ENCODE results near the gene RFPL1.

DNA sequence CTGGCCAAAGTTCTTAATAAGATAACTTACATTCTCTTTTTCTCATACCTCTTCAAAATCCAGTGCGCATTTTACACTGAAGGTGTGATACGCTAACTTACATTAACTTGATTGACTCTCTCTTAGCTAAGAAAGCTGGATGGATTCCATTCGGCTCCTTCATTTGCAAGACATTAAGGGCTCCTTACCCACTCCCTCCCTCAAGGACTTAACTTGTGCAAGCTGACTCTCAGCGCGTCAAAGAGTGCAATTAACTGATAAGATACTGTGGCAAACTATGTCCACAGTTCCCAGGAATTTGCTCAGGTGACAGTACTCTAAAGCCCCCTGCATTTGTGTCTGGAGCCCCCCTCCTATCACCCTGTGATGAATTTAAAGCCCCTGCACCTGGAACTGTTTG lies 6.4 kb upstream of the RFPL1 start:
- TF ChIP-seq, protein P1, sequence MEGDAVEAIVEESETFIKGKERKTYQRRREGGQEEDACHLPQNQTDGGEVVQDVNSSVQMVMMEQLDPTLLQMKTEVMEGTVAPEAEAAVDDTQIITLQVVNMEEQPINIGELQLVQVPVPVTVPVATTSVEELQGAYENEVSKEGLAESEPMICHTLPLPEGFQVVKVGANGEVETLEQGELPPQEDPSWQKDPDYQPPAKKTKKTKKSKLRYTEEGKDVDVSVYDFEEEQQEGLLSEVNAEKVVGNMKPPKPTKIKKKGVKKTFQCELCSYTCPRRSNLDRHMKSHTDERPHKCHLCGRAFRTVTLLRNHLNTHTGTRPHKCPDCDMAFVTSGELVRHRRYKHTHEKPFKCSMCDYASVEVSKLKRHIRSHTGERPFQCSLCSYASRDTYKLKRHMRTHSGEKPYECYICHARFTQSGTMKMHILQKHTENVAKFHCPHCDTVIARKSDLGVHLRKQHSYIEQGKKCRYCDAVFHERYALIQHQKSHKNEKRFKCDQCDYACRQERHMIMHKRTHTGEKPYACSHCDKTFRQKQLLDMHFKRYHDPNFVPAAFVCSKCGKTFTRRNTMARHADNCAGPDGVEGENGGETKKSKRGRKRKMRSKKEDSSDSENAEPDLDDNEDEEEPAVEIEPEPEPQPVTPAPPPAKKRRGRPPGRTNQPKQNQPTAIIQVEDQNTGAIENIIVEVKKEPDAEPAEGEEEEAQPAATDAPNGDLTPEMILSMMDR (IDR thresholded peaks at IDR 0.05; ENCODE audit: insufficient read depth, low read length, poor library complexity, severe bottlenecking) = no peak
- TF ChIP-seq EZH2phosphoT487 (conservative IDR thresholded peaks at IDR 0.05; ENCODE audit: low read length) = no peak
